Esophagus squamous epithelium (tissue), 5 donors: ENCODE results near the gene SLC35F4. TPM values are rescaled to one million over a fixed set of nuclear protein-coding genes. Genes with fewer than 3 reads are reported as not detected.

ENCODE experiments used
- DNase-seq: peaks from one replicate; lab custom pipeline; 2025; lab: John Stamatoyannopoulos, UW
- H3K27ac ChIP-seq, 4 donors: fragments of 200-600 bp; sonication (generic); one replicate each; pipeline ENCODE4 v1.5.1; 2016 to 2019; ENCODE audit warnings: mild to moderate bottlenecking in 1 of 4
- H3K27me3 ChIP-seq, 4 donors: fragments of 200-600 bp; sonication (generic); 1 replicate in 3 of 4; 2 replicates in 1 of 4; pipeline versions ENCODE4 v1.5.1 to v1.6.0; 2017 to 2021; ENCODE audit warnings: antibody characterized with exemption in 1 of 4
- H3K36me3 ChIP-seq, 3 donors: fragments of 200-600 bp; sonication (generic); one replicate each; pipeline ENCODE4 v1.5.1; 2016 to 2019
- H3K4me1 ChIP-seq, 3 donors: fragments of 200-600 bp; sonication (generic); one replicate each; pipeline ENCODE4 v1.5.1; 2017 to 2019
- H3K4me3 ChIP-seq, 4 donors: fragments of 200-600 bp; sonication (generic); 1 replicate in 3 of 4; 2 replicates in 1 of 4; pipeline ENCODE4 v1.5.1; 2016 to 2019; ENCODE audit warnings: mild to moderate bottlenecking in 2 of 4, moderate library complexity in 1 of 4
- H3K9me3 ChIP-seq, 3 donors: fragments of 200-600 bp; sonication (generic); one replicate each; pipeline ENCODE4 v1.5.1; 2016 to 2019
- POLR2A ChIP-seq, 4 donors: fragments of 450-650 bp; IDR thresholded peaks; one replicate each; pipeline ENCODE4 v1.6.1; 2017; ENCODE audit warnings: antibody characterized with exemption in 4 of 4, mild to moderate bottlenecking in 4 of 4, moderate library complexity in 3 of 4
- WGBS, 2 donors: methylation state at CpG; one replicate each; pipeline ENCODE4 v1.1.5; 2018; 5-methylcytosine and 5-hydroxymethylcytosine counted together
- intact Hi-C: fragments of 100-400 bp; cut with DNase I; formaldehyde crosslinking; loops from one replicate; pipeline ENCODE4 v1.15.0; 2022
- total RNA-seq, 4 donors: library from RNA; depleted of rRNA; stranded (reverse); fragments of >200 nt; gene quantifications; one replicate each; pipeline ENCODE4 v1.1.0, GENCODE V29; 2016
- TF ChIP-seq, protein P1 (sequence below), 6 experiments: fragments of 450-650 bp in 4 of 6; fragments of 200-600 bp in 2 of 6; sonication (generic) in 2 of 6; IDR thresholded peaks; one replicate each; pipeline ENCODE4 v1.5.1; 2016 to 2019; ENCODE audit warnings: antibody characterized with exemption in 6 of 6, mild to moderate bottlenecking in 4 of 6, moderate library complexity in 4 of 6
- donor health status: DM: yes; HTN: yes; CAD: no.

Gene SLC35F4
- total RNA-seq, 4 donors from 2014 or later: not detected

DNA sequence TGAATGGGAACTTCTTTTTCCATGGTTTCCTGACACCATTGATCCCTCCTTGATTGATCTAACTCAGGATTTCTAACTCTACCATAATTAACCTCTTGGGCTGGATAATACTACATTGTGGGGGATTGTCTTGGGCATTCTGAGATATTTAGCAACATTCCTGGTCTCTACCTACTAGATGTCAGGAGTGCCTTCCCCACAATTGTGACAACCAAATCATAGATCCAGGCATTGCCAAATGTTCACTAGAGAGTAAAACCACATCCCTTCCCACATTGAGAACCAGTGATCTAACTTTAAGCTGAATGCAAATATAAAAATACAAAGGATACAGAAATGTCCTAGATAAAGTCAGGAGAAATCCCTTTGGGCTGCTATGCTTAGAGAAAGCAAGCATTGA lies 335.3 kb downstream of the SLC35F4 start:
- intact Hi-C loops: no loop called here

DNA sequence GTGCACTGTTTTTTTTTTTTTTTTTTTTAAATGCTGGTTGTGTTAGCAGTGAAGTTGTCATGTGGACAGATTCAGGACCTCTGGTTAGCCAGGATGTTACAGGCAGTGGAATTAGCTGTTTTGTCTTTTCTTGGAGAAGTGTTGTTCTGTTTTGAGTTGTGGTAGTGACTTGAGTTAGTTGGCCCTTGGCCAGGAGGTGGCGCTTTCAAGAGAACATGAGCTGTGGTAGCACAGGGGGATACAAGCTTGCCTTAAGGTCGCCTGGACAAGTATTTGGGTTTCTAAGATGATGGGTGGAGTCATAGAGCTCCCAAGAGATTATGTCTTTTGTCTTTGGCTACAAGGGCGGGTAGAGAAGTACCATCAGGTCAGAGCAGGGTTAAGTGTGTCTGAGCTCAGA lies 338.9 kb downstream of the SLC35F4 start:
- 59 to 73% methylated on average over 2 to 3 of the region's 3 CpGs for WGBS, 2 donors
- TF ChIP-seq, protein P1, sequence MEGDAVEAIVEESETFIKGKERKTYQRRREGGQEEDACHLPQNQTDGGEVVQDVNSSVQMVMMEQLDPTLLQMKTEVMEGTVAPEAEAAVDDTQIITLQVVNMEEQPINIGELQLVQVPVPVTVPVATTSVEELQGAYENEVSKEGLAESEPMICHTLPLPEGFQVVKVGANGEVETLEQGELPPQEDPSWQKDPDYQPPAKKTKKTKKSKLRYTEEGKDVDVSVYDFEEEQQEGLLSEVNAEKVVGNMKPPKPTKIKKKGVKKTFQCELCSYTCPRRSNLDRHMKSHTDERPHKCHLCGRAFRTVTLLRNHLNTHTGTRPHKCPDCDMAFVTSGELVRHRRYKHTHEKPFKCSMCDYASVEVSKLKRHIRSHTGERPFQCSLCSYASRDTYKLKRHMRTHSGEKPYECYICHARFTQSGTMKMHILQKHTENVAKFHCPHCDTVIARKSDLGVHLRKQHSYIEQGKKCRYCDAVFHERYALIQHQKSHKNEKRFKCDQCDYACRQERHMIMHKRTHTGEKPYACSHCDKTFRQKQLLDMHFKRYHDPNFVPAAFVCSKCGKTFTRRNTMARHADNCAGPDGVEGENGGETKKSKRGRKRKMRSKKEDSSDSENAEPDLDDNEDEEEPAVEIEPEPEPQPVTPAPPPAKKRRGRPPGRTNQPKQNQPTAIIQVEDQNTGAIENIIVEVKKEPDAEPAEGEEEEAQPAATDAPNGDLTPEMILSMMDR (IDR thresholded peaks at IDR 0.05): no peak
- TF ChIP-seq POLR2A (IDR thresholded peaks at IDR 0.05): no peak
- intact Hi-C loops: no loop called here

More for the DNA sequence above, 335.3 kb downstream of the SLC35F4 start:
- TF ChIP-seq, protein P1 (IDR thresholded peaks at IDR 0.05): no peak
- TF ChIP-seq POLR2A (IDR thresholded peaks at IDR 0.05): no peak
- H3K4me3 ChIP-seq: no peak overlapping the region
- H3K27ac ChIP-seq: no peak overlapping the region
- no peaks in the 10 kb centered on the region for H3K27me3 ChIP-seq
- no peaks in the 10 kb centered on the region for H3K9me3 ChIP-seq
- no peaks in the 10 kb centered on the region for H3K36me3 ChIP-seq
- DNase-seq: no peak
- no peaks in the 10 kb centered on the region for H3K4me1 ChIP-seq

DNA sequence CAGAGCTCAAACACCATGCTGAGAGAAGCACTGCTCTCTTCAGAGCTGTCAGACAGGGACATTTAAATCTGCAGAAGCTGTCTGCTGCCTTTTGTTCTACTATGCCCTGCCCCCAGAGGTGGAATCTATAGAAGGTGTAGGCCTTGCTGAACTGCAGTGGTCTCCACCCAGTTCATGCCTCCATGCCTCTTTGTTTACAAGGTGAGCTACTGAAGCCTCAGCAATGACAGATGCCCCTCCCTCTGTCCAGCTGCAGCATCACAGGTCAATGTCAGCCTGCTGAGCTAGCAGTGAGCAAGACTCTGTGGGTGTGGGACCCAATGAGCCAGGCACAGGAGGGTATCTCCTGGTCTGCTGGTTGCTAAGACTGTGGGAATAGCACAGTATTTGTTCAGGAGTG lies 346.8 kb downstream of the SLC35F4 start:
- no peak for DNase-seq
- Histone ChIP-seq H3K4me1 (no peaks in the 10 kb centered on the region), H3K27me3 (no peaks in the 10 kb centered on the region), H3K27ac (no peak overlapping the region), H3K4me3 (no peak overlapping the region), H3K9me3 (peaks cover 0 to 6% (median 3%) of the 10 kb centered on the region in 3 donors), H3K36me3 (no peaks in the 10 kb centered on the region)
- intact Hi-C loops: no loop called here
- TF ChIP-seq, protein P1 (IDR thresholded peaks at IDR 0.05): no peak
- no peak for TF ChIP-seq POLR2A (IDR thresholded peaks at IDR 0.05)

More for the DNA sequence above, 338.9 kb downstream of the SLC35F4 start:
- DNase-seq: no peak
- no peaks in the 10 kb centered on the region for H3K27me3 ChIP-seq
- H3K36me3 ChIP-seq: no peaks in the 10 kb centered on the region
- H3K4me3 ChIP-seq: no peak overlapping the region
- peaks cover 0 to 6% (median 0%) of the 10 kb centered on the region in 3 donors for H3K9me3 ChIP-seq
- H3K4me1 ChIP-seq: no peaks in the 10 kb centered on the region
- H3K27ac ChIP-seq: no peak overlapping the region
